HepG2 (cell line): ENCODE results near the gene CAMK1D. TPM values are rescaled to one million over a fixed set of nuclear protein-coding genes. Genes with fewer than 3 reads are reported as not detected.

ENCODE experiments used
- ATAC-seq: fragments of 200-7000 bp; cut with Tn5 transposase; 3 replicates; pipeline ENCODE4 v1.9.1; 2020; ENCODE audit warnings: mild to moderate bottlenecking, moderate library complexity
- BruUV-seq: library from RNA; stranded (reverse); fragments of 400-500 nt; replicated peaks from 2 replicates; lab custom pipeline; 2021; lab: Mats Ljungman, UMichigan
- CTCF ChIA-PET: fragments of 300-600 bp; formaldehyde crosslinking; extraction: SDS; loops from one replicate; lab custom pipeline; 2021; ENCODE audit warnings: low total read pairs, inconsistent platforms, low intra/inter-chr PET ratio; lab: Yijun Ruan, JAX
- POLR2A ChIA-PET: fragments of 350-600 bp; sonication (Branson Sonifier 250); formaldehyde crosslinking; loops from one replicate; lab custom pipeline; 2020; ENCODE audit warnings: antibody characterized with exemption, inconsistent platforms; lab: Yijun Ruan, JAX
- DNase-seq: peaks from one replicate; pipeline ENCODE4 v3.0.0-alpha.2; 2015; ENCODE audit warnings: low spot score
- FAIRE-seq: peaks from 3 replicates; lab custom pipeline; 2011; peaks lifted over from hg19 to GRCh38; lab: Jason Lieb, UNC
- H2AFZ ChIP-seq: one replicate; pipeline ENCODE4 v1.6.1; 2011; ENCODE audit warnings: low read length, inconsistent platforms
- H3K27ac ChIP-seq: fragments of 300-600 bp; 3 replicates; pipeline ENCODE4 v1.8.0; 2011; ENCODE audit warnings: mixed run types, mild to moderate bottlenecking, mixed read lengths, low read length, inconsistent platforms; ENCODE audit not compliant: insufficient read depth; ENCODE audit errors: extremely low read length
- H3K27me3 ChIP-seq, 2 experiments: fragments of 200-600 bp in 1 of 2; 2 replicates in 1 of 2; 3 replicates in 1 of 2; pipeline versions ENCODE4 v1.6.0 to v1.8.0; 2011; ENCODE audit warnings: low read length in 2 of 2, mild to moderate bottlenecking in 2 of 2, moderate library complexity in 2 of 2, inconsistent platforms in 1 of 2; ENCODE audit not compliant: insufficient read depth in 2 of 2, control insufficient read depth in 1 of 2
- H3K36me3 ChIP-seq, 2 experiments: fragments of 200-600 bp in 1 of 2; replicated peaks in 1 of 2; 2 replicates in 1 of 2; 3 replicates in 1 of 2; pipeline versions ENCODE4 v1.5.1 to v1.8.0; 2011; ENCODE audit warnings: low read length in 2 of 2, inconsistent platforms in 1 of 2; ENCODE audit not compliant: insufficient read depth in 2 of 2, control insufficient read depth in 1 of 2
- H3K4me1 ChIP-seq: 2 replicates; pipeline ENCODE4 v1.5.1; 2012; ENCODE audit warnings: low read length, inconsistent platforms; ENCODE audit not compliant: insufficient read depth
- H3K4me2 ChIP-seq: 2 replicates; pipeline ENCODE4 v1.6.0; 2011; ENCODE audit warnings: low read depth, low read length, inconsistent platforms
- H3K4me3 ChIP-seq, 3 experiments: fragments of 200-600 bp in 1 of 3; sonication (generic), shearing (Covaris generic) in 1 of 3; replicated peaks in 1 of 3; 2 replicates each; pipeline ENCODE4 v1.5.1; 2011 to 2016; ENCODE audit warnings: low read length in 3 of 3, inconsistent platforms in 2 of 3, low read depth in 2 of 3, mild to moderate bottlenecking in 2 of 3, control low read depth in 1 of 3, mixed read lengths in 1 of 3; ENCODE audit not compliant: insufficient read depth in 1 of 3
- H3K79me2 ChIP-seq: one replicate; pipeline ENCODE4 v1.6.1; 2011; ENCODE audit warnings: low read length, inconsistent platforms; ENCODE audit not compliant: insufficient read depth
- H3K9ac ChIP-seq: 2 replicates; pipeline ENCODE4 v1.6.0; 2011; ENCODE audit warnings: mild to moderate bottlenecking, low read depth, low read length, inconsistent platforms; ENCODE audit not compliant: insufficient read depth
- H3K9me3 ChIP-seq: 2 replicates; pipeline ENCODE4 v1.5.1; 2012; ENCODE audit warnings: mild to moderate bottlenecking, low read length
- H4K20me1 ChIP-seq: 2 replicates; pipeline ENCODE4 v1.6.0; 2011; ENCODE audit warnings: inconsistent platforms, mild to moderate bottlenecking, low read length, moderate library complexity; ENCODE audit not compliant: insufficient read depth
- JDP2 ChIP-seq: sonication (generic); formaldehyde crosslinking; IDR thresholded peaks from 2 replicates; pipeline ENCODE4 v1.8.1; 2022; ENCODE audit warnings: missing genetic modification reagents, borderline replicate concordance
- MYNN ChIP-seq: sonication (generic); formaldehyde crosslinking; IDR thresholded peaks from 2 replicates; pipeline ENCODE4 v1.4.0; 2020; ENCODE audit warnings: mild to moderate bottlenecking, low read depth, missing genetic modification reagents
- PHF21A ChIP-seq: sonication (generic); formaldehyde crosslinking; IDR thresholded peaks from 2 replicates; pipeline ENCODE4 v1.5.0; 2020; ENCODE audit warnings: mild to moderate bottlenecking, missing genetic modification reagents
- SMARCE1 ChIP-seq: fragments of 450-650 bp; IDR thresholded peaks from 2 replicates; pipeline ENCODE4 v1.6.1; 2017; ENCODE audit warnings: borderline replicate concordance
- TMF1 ChIP-seq: sonication (generic); formaldehyde crosslinking; IDR thresholded peaks from 2 replicates; pipeline ENCODE4 v1.8.1; 2022; ENCODE audit warnings: low read depth, missing genetic modification reagents
- TOE1 ChIP-seq: sonication (generic); formaldehyde crosslinking; IDR thresholded peaks from 2 replicates; pipeline ENCODE4 v1.4.0; 2020; ENCODE audit warnings: mild to moderate bottlenecking, missing genetic modification reagents
- ZKSCAN5 ChIP-seq: sonication (generic); formaldehyde crosslinking; IDR thresholded peaks from 2 replicates; pipeline ENCODE4 v1.5.1; 2020; ENCODE audit warnings: mild to moderate bottlenecking, missing genetic modification reagents
- ZNF34 ChIP-seq: sonication (generic); formaldehyde crosslinking; IDR thresholded peaks from 2 replicates; pipeline ENCODE4 v1.4.0; 2020; ENCODE audit warnings: mild to moderate bottlenecking, missing genetic modification reagents, borderline replicate concordance
- ZNF383 ChIP-seq: sonication (generic); formaldehyde crosslinking; IDR thresholded peaks from 2 replicates; pipeline ENCODE4 v1.4.0; 2020; ENCODE audit warnings: missing genetic modification reagents, mild to moderate bottlenecking, borderline replicate concordance
- ZNF546 ChIP-seq: sonication (generic); formaldehyde crosslinking; conservative IDR thresholded peaks from 2 replicates; pipeline ENCODE4 v1.8.1; 2023; ENCODE audit warnings: mild to moderate bottlenecking, missing genetic modification reagents
- ZNF567 ChIP-seq: sonication (generic); formaldehyde crosslinking; IDR thresholded peaks from 2 replicates; pipeline ENCODE4 v1.8.1; 2023; ENCODE audit warnings: mild to moderate bottlenecking, missing genetic modification reagents, borderline replicate concordance
- ZNF616 ChIP-seq: sonication (generic); formaldehyde crosslinking; IDR thresholded peaks from 2 replicates; pipeline ENCODE4 v1.5.0; 2020; ENCODE audit warnings: low read depth, mild to moderate bottlenecking, missing genetic modification reagents
- WGBS: methylation state at CpG from one replicate; pipeline ENCODE4 v1.1.6; 2017; ENCODE audit warnings: low lambda C conversion rate; 5-methylcytosine and 5-hydroxymethylcytosine counted together
- in situ Hi-C: cut with HindIII; loops from 2 replicates; pipeline ENCODE4 v1.10.0; 2017; ENCODE audit warnings: low pct_unique_long_range_greater_than_20kb; ENCODE audit not compliant: extremely low pct_ligation_motif_present
- intact Hi-C: fragments of 100-400 bp; cut with micrococcal nuclease; formaldehyde crosslinking; loops from one replicate; pipeline ENCODE4 v1.10.0; 2022; ENCODE audit not compliant: unreplicated experiment
- polyA plus RNA-seq, 8 experiments: library from polyadenylated mRNA; depleted of rRNA in 3 of 8; stranded (reverse) in 7 of 8; unstranded in 1 of 8; fragments of >200 nt; fragmentation: Illumina TruSeq in 4 of 8; extraction: Trizol in 4 of 8; gene quantifications; 2 replicates each; pipeline versions ENCODE4 v1.2.1 to v1.2.3, GENCODE V29; 2011 to 2016; ENCODE audit warnings: low read depth in 4 of 8, missing spikeins in 1 of 8, mixed read lengths in 1 of 8; ENCODE audit not compliant: insufficient read depth in 1 of 8
- total RNA-seq, 5 experiments: library from RNA; depleted of rRNA; stranded (reverse); fragments of >200 nt; fragmentation: Illumina TruSeq; extraction: Trizol; gene quantifications; 2 replicates each; pipeline ENCODE4 v1.2.3, GENCODE V29; 2016; ENCODE audit warnings: low read depth in 1 of 5
- TF ChIP-seq, protein P1 (sequence below): sonication (generic); formaldehyde crosslinking; IDR thresholded peaks from 2 replicates; pipeline ENCODE4 v1.4.0; 2020; ENCODE audit warnings: missing genetic modification reagents
- TF ChIP-seq, protein P2 (sequence below): sonication (generic); formaldehyde crosslinking; IDR thresholded peaks from 2 replicates; pipeline ENCODE4 v1.9.0; 2022; ENCODE audit warnings: missing genetic modification reagents, mild to moderate bottlenecking, borderline replicate concordance
- TF ChIP-seq, protein P3 (sequence below): sonication (generic); formaldehyde crosslinking; IDR thresholded peaks from 2 replicates; pipeline ENCODE4 v1.4.0; 2020; ENCODE audit warnings: missing genetic modification reagents
- TF ChIP-seq, protein P4 (sequence below): sonication (generic); formaldehyde crosslinking; conservative IDR thresholded peaks from 2 replicates; pipeline ENCODE4 v1.8.0; 2022; ENCODE audit warnings: mild to moderate bottlenecking, moderate library complexity, missing genetic modification reagents
- TF ChIP-seq, protein P5 (sequence below): sonication (generic); formaldehyde crosslinking; IDR thresholded peaks from 2 replicates; pipeline ENCODE4 v1.8.1; 2023; ENCODE audit warnings: mild to moderate bottlenecking, moderate library complexity, missing genetic modification reagents

The CAMK1D gene
- total and polyA plus RNA-seq, 2 of the 13 experiments (the other 11 are each of a cell fraction or from before 2014, with no cell fraction given) = under 0.01 TPM; not detected in 1

DNA sequence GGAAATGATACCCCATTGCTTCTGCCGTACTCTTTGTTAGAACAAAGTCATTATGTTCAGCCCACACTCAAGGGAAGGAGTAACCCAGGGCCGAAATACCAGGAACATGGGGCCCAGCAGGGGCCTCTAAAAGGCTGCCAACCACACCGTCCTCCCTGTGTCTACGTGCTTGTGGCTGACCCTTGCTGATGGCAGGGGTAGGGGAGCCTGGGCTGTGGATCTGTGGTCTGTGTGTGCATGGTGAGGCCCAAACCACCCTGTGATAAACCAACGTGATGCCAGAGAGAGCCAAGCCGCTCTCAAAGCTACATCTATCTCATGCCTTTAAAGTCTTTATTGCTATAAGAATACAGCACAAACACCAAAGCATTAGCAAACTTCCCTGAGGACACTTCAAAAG lies 493.0 kb downstream of the CAMK1D start:
- CTCF ChIA-PET = no interaction called here
- WGBS = 50% methylated on average over 2 of the region's 6 CpGs
- no peak overlapping the region for H3K4me2 ChIP-seq
- H3K27ac ChIP-seq = no peak overlapping the region
- H4K20me1 ChIP-seq = no peaks in the 10 kb centered on the region
- H3K9ac ChIP-seq = no peak overlapping the region
- H2AFZ ChIP-seq = no peak overlapping the region
- no TSS peak for BruUV-seq
- no peaks in the 10 kb centered on the region; a peak in 1 of 5 replicates for H3K27me3 ChIP-seq
- intact Hi-C loops = no loop called here
- in situ Hi-C loops = no loop called here
- H3K79me2 ChIP-seq = no peaks in the 10 kb centered on the region
- no peaks in the 10 kb centered on the region for H3K9me3 ChIP-seq
- POLR2A ChIA-PET = no interaction called here
- no peak for TF ChIP-seq PHF21A
- no peak for TF ChIP-seq ZNF616 (CRISPR knock-in tag)
- TF ChIP-seq ZKSCAN5 (CRISPR knock-in tag) = no peak
- TF ChIP-seq, protein P1, sequence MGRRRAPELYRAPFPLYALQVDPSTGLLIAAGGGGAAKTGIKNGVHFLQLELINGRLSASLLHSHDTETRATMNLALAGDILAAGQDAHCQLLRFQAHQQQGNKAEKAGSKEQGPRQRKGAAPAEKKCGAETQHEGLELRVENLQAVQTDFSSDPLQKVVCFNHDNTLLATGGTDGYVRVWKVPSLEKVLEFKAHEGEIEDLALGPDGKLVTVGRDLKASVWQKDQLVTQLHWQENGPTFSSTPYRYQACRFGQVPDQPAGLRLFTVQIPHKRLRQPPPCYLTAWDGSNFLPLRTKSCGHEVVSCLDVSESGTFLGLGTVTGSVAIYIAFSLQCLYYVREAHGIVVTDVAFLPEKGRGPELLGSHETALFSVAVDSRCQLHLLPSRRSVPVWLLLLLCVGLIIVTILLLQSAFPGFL (CRISPR knock-in tag) = no peak
- no peak for TF ChIP-seq ZNF567 (CRISPR knock-in tag)
- TF ChIP-seq, protein P2, sequence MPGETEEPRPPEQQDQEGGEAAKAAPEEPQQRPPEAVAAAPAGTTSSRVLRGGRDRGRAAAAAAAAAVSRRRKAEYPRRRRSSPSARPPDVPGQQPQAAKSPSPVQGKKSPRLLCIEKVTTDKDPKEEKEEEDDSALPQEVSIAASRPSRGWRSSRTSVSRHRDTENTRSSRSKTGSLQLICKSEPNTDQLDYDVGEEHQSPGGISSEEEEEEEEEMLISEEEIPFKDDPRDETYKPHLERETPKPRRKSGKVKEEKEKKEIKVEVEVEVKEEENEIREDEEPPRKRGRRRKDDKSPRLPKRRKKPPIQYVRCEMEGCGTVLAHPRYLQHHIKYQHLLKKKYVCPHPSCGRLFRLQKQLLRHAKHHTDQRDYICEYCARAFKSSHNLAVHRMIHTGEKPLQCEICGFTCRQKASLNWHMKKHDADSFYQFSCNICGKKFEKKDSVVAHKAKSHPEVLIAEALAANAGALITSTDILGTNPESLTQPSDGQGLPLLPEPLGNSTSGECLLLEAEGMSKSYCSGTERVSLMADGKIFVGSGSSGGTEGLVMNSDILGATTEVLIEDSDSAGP (CRISPR knock-in tag) = no peak
- TF ChIP-seq, protein P3, sequence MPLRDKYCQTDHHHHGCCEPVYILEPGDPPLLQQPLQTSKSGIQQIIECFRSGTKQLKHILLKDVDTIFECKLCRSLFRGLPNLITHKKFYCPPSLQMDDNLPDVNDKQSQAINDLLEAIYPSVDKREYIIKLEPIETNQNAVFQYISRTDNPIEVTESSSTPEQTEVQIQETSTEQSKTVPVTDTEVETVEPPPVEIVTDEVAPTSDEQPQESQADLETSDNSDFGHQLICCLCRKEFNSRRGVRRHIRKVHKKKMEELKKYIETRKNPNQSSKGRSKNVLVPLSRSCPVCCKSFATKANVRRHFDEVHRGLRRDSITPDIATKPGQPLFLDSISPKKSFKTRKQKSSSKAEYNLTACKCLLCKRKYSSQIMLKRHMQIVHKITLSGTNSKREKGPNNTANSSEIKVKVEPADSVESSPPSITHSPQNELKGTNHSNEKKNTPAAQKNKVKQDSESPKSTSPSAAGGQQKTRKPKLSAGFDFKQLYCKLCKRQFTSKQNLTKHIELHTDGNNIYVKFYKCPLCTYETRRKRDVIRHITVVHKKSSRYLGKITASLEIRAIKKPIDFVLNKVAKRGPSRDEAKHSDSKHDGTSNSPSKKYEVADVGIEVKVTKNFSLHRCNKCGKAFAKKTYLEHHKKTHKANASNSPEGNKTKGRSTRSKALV (CRISPR knock-in tag) = no peak
- TF ChIP-seq ZNF34 = no peak
- no peak for TF ChIP-seq TMF1 (CRISPR knock-in tag)
- TF ChIP-seq JDP2 (CRISPR knock-in tag) = no peak
- no peak for TF ChIP-seq ZNF383 (CRISPR knock-in tag)
- TF ChIP-seq ZNF546 (CRISPR knock-in tag) = no peak
- TF ChIP-seq TOE1 (CRISPR knock-in tag) = no peak
- TF ChIP-seq, protein P4, sequence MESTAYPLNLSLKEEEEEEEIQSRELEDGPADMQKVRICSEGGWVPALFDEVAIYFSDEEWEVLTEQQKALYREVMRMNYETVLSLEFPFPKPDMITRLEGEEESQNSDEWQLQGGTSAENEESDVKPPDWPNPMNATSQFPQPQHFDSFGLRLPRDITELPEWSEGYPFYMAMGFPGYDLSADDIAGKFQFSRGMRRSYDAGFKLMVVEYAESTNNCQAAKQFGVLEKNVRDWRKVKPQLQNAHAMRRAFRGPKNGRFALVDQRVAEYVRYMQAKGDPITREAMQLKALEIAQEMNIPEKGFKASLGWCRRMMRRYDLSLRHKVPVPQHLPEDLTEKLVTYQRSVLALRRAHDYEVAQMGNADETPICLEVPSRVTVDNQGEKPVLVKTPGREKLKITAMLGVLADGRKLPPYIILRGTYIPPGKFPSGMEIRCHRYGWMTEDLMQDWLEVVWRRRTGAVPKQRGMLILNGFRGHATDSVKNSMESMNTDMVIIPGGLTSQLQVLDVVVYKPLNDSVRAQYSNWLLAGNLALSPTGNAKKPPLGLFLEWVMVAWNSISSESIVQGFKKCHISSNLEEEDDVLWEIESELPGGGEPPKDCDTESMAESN (CRISPR knock-in tag) = no peak
- TF ChIP-seq, protein P5, sequence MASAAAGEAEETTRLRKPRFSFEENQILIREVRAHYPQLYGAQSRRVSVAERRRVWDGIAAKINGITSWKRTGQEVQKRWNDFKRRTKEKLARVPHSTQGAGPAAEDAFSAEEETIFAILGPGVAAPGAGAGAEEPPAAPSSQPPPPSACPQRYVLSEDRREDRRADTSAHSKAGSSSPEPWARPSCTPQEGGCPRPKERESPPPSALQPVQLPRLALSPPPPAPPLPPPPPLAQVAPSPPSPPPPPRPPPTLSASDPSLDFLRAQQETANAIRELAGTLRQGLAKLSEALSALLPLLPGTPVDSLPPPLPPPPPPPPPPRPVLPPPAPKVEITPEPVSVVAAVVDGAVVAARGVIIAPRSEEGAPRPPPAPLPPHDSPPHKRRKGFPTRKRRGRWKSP (CRISPR knock-in tag) = no peak
- no peak for TF ChIP-seq MYNN (CRISPR knock-in tag)
- TF ChIP-seq SMARCE1 = no peak
- H3K4me3 ChIP-seq = no peak overlapping the region
- no peaks in the 10 kb centered on the region for H3K36me3 ChIP-seq
- FAIRE-seq (no peak), ATAC-seq (no peak), DNase-seq (no peak)
- no peaks in the 10 kb centered on the region for H3K4me1 ChIP-seq
